ENCODE results near the gene PARP6.
"Not testable (repeated sequence)": the region's sequence is repeated elsewhere in the genome, so short reads cannot be mapped to it uniquely, and the experiment has no call there.

Gene PARP6

DNA sequence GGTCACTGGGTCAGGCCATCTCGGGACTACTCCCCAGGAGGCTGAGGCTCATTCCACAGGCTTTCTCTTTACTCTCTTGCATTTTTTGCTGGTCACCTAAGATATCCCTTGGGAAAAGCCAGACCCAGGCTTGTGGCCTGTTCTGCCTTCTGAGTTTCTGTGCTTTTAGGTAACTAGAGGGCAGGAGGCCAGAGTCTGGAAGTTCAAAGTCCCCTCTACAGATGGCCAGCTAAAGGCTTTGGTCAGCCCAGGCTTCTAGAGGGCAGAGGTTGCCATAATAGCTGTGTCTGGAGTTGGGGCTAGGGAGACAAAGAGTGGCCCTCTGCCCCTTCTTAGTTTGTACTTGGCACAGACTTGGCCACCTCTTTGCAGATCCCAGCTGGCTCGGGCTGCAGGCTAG lies 8.4 kb upstream of the PARP6 start:
- no peak for DNase-seq (ENCODE audit: low read depth)

DNA sequence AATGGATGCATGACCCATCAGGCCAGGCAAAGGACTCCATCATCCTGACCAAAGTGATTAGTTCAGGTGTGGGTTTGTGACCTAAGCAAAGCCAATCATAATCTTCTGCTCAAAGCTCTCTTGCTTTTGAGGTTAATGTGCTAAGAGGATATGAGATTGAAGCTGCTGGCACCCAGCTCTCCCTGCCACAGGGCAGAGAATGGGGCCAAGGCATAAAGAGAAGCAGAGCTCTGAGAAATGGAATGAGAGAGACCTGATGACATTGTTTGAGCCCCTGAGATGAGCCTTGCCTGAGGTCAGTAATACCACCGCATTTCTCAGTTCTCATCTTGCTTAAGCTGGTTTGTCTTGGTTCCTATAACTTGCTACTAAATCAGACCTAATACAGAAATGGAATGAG lies 6.4 kb upstream of the PARP6 start:
- DNase-seq (ENCODE audit: low read depth), result no peak

DNA sequence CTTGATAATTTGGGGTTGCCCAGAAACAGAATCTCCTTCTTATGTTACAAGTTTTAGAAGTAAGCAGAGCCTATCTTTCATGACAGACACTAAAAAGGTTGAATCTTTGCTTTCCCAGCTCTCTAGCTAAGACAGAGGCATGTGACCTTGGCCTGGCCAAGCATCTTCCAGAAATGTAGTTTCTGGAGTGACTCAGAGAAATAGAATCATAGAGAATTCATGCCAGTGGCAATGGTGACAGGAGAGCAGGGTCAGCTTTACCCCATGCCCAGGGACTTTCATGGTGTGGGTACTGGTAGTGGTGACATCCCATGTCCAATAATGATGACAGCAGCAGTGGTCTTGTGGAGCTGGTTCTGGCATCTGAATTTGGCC lies 4.0 kb upstream of the PARP6 start:
- DNase-seq (ENCODE audit: low read depth), result no peak

DNA sequence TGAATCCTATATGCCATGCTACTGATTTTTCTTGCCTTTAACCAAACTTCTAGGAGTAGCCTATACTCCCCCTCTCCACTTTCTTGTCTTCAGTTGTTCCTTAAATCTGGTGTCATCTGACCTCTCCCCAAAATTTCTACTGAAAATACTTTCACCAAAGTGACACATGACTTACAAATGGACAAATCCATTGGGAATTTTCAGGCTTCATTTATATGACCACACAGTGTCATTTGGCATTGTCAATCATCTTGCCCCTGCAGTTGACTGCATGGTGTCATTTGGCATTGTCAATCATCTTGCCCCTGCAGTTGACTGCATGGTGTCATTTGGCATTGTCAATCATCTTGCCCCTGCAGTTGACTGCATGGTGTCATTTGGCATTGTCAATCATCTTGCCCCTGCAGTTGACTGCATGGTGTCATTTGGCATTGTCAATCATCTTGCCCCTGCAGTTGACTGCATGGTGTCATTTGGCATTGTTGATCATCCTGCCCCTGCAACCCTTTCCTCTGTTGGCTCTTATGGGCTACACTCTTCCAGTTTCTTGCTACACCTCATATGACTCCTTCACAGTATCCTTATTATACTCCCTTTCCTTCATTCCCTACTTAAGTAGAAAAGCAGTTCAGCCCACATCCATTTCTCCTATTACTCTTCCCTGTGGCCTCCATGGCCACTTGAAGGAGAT lies 3.4 kb upstream of the PARP6 start:
- DNase-seq (ENCODE audit: low read depth), result not testable (repeated sequence)

DNA sequence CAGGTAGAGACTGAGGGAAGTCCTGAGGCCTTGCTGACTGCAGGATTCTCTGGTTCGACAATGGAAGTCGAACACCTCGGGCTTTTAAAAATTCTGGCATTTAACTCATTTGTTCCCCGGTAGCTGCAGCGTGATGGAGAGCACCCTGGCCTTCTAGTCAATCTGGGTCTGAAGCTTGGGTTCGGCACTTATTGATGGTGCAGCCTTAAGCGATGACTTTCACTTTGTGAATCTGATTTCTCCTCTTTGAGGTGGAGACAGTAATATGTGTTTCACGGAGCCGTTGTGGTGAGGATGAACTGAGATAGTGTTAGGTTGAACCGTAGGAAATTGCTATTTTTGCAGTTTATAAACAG lies 621 bp upstream of the PARP6 start:
- DNase-seq (ENCODE audit: low read depth), result no peak

DNA sequence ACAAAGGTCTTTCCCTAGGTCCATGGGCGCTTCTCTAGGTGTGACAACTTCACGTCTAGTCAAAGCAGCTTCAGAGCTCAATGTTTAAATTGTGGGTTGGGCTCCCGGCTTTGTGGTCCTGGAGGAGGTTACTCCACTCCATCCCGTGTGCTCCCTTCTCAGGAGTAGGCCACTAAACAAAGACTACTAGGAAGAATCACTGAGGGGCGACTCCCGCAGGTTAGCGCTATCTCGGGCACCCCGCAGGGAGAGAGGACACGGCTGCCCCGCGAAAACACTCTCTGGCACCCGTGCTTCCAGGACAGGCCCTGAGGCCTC lies 500 bp downstream of the PARP6 start:
- no peak for DNase-seq (ENCODE audit: low read depth)

DNA sequence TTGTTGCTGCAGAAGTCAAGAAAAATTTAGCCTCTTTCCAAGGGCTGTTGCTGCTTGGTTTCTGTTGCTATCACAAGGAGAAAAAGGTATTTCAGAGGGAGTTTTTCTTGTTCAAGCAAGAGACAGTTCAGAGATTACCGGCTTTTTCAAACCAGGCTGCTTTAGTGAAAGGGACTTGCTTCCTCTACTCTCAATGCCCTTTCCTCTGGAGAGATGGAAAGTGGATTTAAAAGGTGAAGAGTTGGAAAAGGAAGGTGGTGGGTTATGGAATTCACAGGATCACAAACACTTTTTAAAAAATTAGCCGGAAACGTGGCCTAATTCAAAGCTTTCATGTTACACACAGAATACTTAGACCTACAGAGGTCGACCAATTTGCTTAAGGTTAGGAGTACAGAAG lies 1.1 kb downstream of the PARP6 start:
- DNase-seq (ENCODE audit: low read depth), result no peak

DNA sequence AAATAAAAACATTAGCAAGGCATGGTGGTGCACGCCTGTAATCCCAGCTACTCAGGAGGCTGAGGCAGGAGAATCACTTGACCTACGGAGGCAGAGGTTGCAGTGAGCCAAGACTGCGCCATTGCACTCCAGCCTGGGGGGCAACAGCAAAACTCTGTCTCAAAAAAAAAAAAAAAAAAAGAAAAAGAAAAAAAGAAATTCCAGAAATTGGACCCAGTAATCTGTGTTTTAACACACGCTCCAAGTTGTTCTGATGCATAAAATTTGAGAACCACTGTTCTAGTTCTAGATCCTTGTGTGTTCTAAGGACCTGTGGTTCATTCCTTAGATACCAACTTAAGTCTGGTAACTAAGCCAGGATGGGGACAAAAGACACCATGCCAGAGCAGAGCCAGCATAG lies 2.6 kb downstream of the PARP6 start:
- DNase-seq (ENCODE audit: low read depth), result no peak

DNA sequence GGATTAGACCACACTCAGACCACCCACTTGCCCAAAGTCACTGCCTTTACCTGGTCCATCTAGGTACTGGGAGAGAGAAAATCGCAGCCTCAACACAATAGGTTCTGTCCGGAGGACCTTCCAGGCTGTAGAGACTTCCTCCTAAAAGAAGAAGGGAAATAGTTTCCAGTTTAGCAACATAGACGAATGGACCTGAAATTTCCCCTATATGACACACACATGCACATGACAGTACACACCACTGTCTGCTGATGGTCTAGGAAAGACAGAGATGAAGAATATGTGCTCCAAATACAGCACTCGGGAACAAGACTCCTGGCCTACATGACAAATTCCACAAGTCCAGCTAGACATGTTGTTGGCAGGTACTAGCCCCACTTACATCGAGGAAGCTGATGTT lies 7.3 kb downstream of the PARP6 start:
- DNase-seq (ENCODE audit: low read depth), result no peak

DNA sequence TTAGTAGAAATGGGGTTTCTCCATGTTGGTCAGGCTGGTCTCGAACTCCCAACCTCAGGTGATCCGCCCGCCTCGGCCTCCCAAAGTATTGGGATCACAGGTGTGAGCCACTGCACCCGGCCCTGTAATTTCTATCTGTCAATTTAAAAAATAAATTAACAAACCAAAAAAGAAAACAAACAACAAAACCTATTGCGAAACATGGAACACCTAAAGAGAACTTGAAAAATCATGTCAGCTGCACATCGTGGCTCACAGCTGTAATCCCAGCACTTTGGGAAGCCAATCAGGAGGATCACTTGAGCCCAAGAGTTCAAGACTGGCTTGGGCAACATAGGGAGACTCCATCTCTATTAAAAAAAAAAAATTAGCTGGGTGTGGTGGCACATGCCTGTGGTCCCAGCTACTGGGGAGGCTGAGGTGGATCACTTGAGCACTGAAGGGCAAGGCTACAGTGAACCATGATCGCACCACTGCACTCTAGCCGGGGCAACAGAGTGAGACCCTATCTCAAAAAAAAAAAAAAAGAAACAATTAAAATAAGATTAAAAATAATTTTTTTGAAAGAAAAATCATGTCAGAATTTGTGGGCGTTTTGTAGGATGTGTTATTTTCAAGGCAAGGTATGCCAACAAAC lies 19.6 kb downstream of the PARP6 start:
- DNase-seq (ENCODE audit: low read depth), result no peak

DNA sequence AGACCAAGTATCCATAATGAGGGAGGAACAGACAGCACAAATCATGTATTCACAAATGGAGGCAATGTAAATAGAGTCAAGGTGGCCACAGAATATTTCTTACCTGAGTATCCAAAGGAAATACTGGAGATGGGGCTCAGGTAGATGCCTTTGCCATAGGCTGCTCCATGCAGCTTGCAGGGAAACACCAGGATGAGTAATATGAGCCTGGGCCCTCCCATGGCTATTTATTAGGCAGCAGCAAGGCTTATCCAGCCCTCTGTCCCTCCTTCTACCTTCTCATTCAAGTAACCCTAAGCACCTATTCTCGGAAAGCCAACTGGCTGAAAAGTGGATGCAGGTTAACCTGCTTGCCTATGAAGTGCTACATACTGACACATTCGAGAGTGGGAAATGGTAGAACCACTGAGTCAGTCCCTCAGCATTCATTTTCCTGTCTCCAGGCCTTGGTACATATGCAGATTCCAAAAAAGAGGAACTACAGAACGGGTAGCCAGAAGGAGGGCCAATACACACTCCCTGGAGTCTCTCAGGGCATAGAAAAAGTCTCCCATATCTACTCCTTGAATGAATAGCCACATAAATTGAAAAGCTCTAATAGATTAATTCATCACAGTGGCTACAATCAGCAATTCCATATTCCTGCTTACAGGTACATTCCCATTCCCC lies 23.1 kb downstream of the PARP6 start:
- no peak for DNase-seq (ENCODE audit: low read depth)

DNA sequence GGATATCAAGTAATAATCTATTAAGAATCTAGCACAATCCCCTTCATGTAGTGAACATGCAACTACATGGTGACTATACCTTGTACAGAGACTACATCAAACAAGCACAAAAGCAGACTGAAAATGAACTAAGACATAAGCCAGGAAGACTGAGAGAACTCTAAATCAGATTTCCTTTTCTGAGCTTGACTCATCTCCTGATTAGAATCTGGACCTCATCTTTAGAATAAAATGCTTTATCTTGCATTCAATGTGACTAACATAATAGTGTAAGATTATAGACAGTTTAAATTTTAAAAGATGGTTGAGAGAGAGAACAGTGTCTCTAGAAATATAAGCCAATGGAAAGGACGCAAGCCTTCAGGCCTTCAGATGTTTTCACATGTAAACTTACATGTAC lies 23.8 kb downstream of the PARP6 start:
- DNase-seq (ENCODE audit: low read depth), result no peak

DNA sequence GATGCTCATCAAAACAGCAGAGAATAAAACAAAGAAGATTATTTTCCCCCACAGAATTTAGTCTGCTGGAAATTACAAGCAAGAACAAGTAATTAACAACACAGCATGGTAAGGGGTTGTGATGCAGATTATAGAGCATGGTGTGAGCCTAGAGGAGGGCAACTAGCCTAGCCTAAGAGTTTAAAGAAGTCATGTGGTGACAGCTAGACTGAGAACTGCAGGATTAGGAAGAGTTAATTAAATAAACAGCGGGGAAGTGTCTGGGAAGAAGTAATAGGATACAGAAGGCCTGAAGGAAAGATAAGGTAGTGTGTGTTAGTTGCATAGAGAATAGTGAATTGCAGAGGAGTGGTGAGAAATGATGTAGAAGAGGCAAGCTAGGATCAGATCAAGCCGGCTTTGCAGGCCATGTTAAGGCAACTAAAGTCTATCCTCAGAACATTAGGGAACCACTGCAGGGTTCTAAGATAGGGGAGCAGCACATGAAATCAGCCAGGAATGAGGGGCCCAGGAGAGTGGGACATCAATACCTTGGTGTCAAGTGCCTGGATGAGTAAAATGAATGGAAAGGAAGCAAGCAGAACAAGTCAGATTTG lies 29.5 kb downstream of the PARP6 start:
- no peak for DNase-seq (ENCODE audit: low read depth)

DNA sequence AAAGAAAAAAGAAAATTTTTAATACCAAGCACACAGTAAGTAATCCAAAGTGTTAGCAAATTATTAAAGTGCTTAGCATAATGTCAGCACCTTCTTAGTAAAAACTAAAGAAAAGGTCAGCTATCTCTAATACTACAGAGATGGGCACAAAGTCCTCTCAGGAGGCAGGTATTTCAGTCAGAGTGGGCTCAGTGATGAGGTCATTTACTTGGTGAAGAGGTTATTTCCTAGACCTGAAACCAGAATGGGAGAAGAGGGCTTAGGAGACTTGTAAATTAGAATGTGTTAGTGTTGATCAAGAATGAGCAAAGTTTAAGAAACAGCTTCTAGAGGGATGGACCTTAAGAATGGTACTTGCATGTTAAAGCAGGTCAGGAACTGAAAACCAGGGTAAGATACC lies 32.7 kb downstream of the PARP6 start:
- no peak for DNase-seq (ENCODE audit: low read depth)

DNA sequence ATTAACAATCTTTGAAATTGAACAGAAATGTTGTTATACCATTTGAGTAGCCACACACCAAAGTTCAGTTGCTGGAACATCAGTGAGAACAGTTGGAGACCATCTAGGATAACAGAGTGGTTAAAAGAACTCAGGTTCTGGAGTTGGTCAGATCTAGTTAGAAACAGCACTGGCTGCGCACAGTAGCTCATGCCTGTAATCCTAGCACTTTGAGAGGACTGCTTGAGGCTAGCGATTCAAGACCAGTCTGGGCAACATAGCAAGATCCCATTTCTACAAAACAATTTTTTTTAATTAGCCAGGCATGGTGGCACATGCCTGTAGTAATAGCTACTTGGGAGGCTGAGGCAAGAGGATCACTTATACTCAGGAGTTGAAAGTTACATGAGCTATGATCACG lies 33.8 kb downstream of the PARP6 start:
- DNase-seq (ENCODE audit: low read depth), result no peak

DNA sequence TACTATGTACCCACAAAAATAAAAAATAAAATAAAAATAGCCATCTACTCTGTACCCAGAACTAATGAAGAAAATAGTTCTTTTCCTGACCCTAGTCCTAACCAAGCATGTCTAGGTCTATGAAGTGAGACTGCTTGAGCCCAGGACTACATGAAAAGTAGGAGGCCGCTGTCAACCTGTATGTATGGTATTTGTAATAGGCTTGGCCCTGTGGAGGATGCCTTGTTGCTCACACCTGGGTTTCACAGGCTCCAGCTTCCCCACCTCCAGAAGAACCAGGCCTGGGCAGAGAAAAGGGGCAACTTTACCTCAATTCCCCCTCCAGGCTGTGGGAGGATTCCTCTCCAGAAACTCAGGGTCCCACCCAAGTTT lies 34.5 kb downstream of the PARP6 start:
- no peak for DNase-seq (ENCODE audit: low read depth)

DNA sequence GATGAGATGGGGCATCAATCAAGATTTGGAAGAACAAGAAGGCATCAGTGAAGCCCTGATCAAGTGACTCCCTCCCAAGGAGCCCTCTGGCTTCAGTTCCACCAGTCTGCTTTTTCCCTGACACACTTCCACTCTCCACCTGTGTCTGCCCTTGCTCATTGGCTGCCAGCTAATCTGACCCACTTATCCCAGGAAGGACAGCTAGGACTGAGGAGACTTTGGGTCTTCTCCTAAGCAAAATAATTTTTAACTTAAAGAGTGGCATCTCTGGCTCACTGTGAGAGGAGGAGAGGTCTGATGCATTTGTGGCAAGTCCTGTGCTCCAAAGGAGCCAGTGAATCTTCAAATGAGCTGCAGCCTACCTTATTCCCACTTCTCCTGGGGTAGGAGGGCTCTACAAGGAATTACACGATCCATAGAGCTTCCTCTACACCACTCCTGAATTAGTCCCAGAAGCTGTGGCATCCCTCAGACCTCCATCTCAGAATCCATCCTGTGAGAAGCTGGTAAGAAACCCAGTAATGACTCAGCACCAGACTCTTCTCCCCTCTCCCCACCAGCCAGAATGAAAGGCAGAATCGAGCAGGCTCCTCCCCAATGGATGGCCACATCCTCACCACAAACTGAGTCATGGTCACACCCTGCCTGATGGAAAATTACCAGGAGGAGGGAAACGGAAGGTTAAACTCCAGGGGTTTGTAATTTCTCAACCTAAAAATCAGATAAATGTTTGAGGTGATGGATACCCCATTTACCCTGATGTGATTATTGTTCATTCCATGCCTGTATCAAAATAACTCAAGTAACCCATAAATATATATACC lies 35.1 kb downstream of the PARP6 start:
- DNase-seq (ENCODE audit: low read depth), result peak; percentile 73

DNA sequence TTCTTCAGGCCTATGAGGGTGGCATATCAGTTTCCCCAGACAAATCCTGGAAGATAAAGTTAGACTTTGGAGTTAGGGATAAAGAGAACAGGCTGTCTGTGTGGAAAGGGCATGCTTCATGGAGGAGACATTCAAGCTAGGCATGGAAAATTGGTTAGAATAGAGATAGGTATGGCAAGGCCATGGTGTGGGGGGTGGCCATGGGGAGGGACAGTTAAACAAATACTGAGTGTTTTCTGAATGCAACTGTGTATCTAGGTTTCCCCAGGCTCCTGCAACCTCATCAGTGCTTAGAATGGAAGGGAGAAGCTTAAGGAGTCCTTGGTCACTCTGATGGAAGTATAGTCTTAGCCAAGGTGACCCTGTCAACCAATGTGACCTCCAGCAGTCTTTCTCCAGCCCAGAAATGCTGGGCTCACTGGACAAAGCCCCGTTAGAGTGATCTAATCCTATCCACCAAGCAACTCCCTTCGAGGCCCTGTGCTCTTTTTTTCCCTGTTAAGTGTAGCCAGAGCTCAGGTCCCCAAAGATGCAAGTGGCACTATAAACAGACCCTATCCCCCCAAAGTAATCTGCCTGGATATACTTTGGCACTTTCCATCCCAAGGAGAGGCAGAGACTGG lies 35.9 kb downstream of the PARP6 start:
- no peak for DNase-seq (ENCODE audit: low read depth)

DNA sequence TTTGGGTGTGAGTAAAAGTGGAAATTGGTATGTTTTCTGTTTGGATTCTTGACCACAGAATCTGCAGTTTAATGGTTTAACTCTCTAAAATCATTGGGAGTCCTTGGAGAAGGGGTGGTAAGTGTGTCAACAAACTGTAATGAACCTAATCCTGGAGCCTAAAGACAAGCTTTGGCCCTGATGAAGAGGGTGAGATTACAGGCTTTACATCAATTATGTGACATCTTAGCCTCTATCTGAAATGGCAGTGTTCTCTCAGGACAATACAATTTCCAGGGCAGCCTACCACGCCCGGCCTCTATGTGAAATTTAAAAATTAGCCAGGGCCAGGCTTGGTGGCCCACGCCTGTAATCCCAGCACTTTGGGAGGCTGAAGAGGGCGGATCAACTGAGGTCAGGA lies 37.1 kb downstream of the PARP6 start:
- DNase-seq (ENCODE audit: low read depth), result no peak

DNA sequence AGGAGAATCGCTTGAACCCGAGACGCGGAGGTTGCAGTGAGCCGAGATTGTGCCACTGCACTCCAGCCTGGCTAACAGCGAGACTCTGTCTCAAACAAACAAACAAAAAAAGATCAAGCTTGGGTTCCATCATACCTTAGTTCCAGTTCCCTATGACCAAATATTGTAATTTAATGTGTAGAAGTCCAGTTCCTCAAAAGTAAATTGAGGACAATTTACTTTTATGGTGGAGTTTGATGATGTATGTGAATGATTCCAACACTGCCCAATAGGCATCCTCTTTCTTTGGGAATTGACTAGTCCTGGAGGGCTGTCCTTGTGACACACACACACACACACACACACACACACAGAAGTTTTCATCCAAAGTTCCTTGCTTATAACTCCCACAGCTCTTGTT lies 38.6 kb downstream of the PARP6 start:
- DNase-seq (ENCODE audit: low read depth), result no peak

DNA sequence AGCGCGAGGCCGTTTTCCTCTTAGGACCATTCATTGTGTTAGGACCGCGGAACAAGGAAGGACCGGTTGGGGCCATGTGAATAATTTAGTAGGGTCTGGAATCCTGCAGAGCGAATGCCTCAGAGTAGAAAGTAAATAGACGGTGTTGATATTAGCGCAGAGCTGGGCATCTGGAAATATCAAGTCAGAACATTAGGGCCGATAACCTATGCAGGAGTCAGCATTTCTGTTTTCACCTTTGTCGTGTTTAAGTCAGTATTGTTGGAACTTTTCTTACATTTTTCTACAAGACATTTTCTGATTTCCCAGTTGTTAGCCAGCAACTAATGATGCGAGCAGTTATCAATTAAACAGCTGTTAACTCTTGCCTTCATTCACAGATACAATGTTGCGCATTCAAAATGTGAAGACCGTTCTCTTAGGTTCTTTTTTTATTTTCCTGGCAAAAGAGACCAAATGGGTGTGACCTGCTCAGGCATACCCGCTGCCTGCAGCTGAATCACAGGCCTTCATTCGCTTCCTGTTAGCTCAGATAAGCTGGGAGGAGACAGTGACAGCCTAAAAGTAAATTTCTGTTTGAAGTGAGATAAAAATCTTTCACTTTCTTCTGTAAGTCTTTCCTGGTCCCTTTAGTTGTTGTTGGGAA lies 40.4 kb downstream of the PARP6 start:
- no peak for DNase-seq (ENCODE audit: low read depth)

All from activated T-cell treated with anti-CD3 and anti-CD28 coated beads for 48 hours (primary cell).